H1 (cell line): ENCODE measurements around the gene DESI1. TPM values are rescaled to one million over a fixed set of nuclear protein-coding genes. Genes with fewer than 3 reads are reported as not detected.

Source experiments
- ATF2 ChIP-seq: IDR thresholded peaks from 2 replicates; pipeline ENCODE4 v1.6.1; 2012; ENCODE audit warnings: low read length, inconsistent platforms
- BACH1 ChIP-seq: IDR thresholded peaks from 2 replicates; pipeline ENCODE4 v1.6.1; 2012; ENCODE audit warnings: low read length, improper control_type of control experiment
- CHD7 ChIP-seq: fragments of 300-600 bp; sonication (generic); IDR thresholded peaks from 2 replicates; pipeline ENCODE4 v1.7.1; 2012; ENCODE audit warnings: low read length, moderate library complexity, mild to moderate bottlenecking, inconsistent platforms; ENCODE audit not compliant: insufficient replicate concordance
- HDAC2 ChIP-seq, 2 experiments: fragments of 300-600 bp in 1 of 2; sonication (generic) in 1 of 2; IDR thresholded peaks; 2 replicates each; pipeline ENCODE4 v1.6.1; 2011 to 2012; ENCODE audit warnings: low read depth in 2 of 2, low read length in 2 of 2, mild to moderate bottlenecking in 2 of 2, moderate library complexity in 2 of 2, borderline replicate concordance in 1 of 2, inconsistent platforms in 1 of 2
- KDM1A ChIP-seq: fragments of 200-600, 300-600 bp; sonication (generic); IDR thresholded peaks from 2 replicates; pipeline ENCODE4 v1.7.1; 2016; ENCODE audit warnings: mild to moderate bottlenecking, low read length, borderline replicate concordance
- POLR2A ChIP-seq, 2 experiments: IDR thresholded peaks; 1 replicate in 1 of 2; 2 replicates in 1 of 2; pipeline ENCODE4 v1.6.1; 2011; ENCODE audit warnings: low read depth in 2 of 2, low read length in 2 of 2, mild to moderate bottlenecking in 2 of 2; ENCODE audit errors: control extremely low read depth in 1 of 2
- RFX5 ChIP-seq: IDR thresholded peaks from 2 replicates; pipeline ENCODE4 v1.6.1; 2011; ENCODE audit warnings: low read depth, low read length, improper control_type of control experiment, borderline replicate concordance
- SIRT6 ChIP-seq: IDR thresholded peaks from one replicate; pipeline ENCODE4 v1.7.1; 2012; ENCODE audit warnings: low read length, inconsistent platforms
- SIX5 ChIP-seq: IDR thresholded peaks from 2 replicates; pipeline ENCODE4 v1.6.1; 2011; ENCODE audit warnings: mild to moderate bottlenecking, low read depth, low read length
- SP2 ChIP-seq: IDR thresholded peaks from 2 replicates; pipeline ENCODE4 v1.6.1; 2012; ENCODE audit warnings: mild to moderate bottlenecking, low read length, inconsistent platforms
- TAF1 ChIP-seq: IDR thresholded peaks from 2 replicates; pipeline ENCODE4 v1.6.1; 2011; ENCODE audit warnings: mild to moderate bottlenecking, low read depth, low read length
- YY1 ChIP-seq: IDR thresholded peaks from 2 replicates; pipeline ENCODE4 v1.6.1; 2011; ENCODE audit warnings: low read depth, mild to moderate bottlenecking, low read length
- polyA plus RNA-seq, 7 experiments: library from polyadenylated mRNA; depleted of rRNA in 3 of 7; stranded (reverse) in 5 of 7; unstranded in 2 of 7; fragments of >200 nt in 5 of 7; fragments of 200-250 nt in 2 of 7; gene quantifications; 1 replicate in 5 of 7; 2 replicates in 1 of 7; 4 replicates in 1 of 7; pipeline versions ENCODE4 v1.2.1 to v1.2.3, GENCODE V29; 2011 to 2013; ENCODE audit warnings: missing spikeins in 2 of 7, mixed read lengths in 2 of 7
- total RNA-seq: library from RNA; stranded (reverse); fragmentation: NEBNext Ultra II Directional; extraction: Animal tissue kit (Norgen Biotek cat#: 25700); gene quantifications from 2 replicates; pipeline ENCODE4 v1.2.1, GENCODE V29; 2021

DESI1 gene
- total and polyA plus RNA-seq, 2 of the 8 experiments (the other 6 are each of a cell fraction or from before 2014, with no cell fraction given), result 27.6 to 34.3 TPM

GRCh38 chr22:41579997-41580355 lies 40.9 kb downstream of the DESI1 start (continued):
- TF ChIP-seq CHD7 (no peak), ATF2 (no peak), POLR2A (IDR thresholded peaks at IDR 0.05; ENCODE audit: control extremely low read depth in 1 of 2, low read depth in 2 of 2, low read length in 2 of 2) (no peak), BACH1 (no peak), RFX5 (no peak), HDAC2 (IDR thresholded peaks at IDR 0.05; ENCODE audit: borderline replicate concordance in 1 of 2, low read depth in 2 of 2, low read length in 2 of 2) (no peak), TAF1 (no peak), SIRT6 (no peak), SP2 (no peak), YY1 (no peak), KDM1A (no peak), SIX5 (no peak)
